Omental fat pad (tissue), 4 donors: ENCODE data around the gene NEK1. TPM values are rescaled to one million over a fixed set of nuclear protein-coding genes. Genes with fewer than 3 reads are reported as not detected.

Experiments
- ATAC-seq: fragments of 150-250 bp; one replicate; pipeline ENCODE4 v1.9.1; 2016; ENCODE audit warnings: mild to moderate bottlenecking, moderate library complexity; ENCODE audit not compliant: low FRiP score
- DNase-seq: peaks from one replicate; pipeline ENCODE4 v3.0.0-alpha.2; 2019; ENCODE audit warnings: low spot score
- CTCF ChIP-seq, 3 donors: fragments of 450-650 bp; IDR thresholded peaks; one replicate each; pipeline ENCODE4 v1.5.1; 2016 to 2017; ENCODE audit warnings: antibody characterized with exemption in 3 of 3, mild to moderate bottlenecking in 3 of 3, moderate library complexity in 2 of 3
- total RNA-seq, 4 donors: library from RNA; depleted of rRNA; stranded (reverse); fragments of >200 nt; gene quantifications; one replicate each; pipeline ENCODE4 v1.1.0, GENCODE V29; 2016

Gene NEK1
- 10 to 100 TPM in 2 of 4 donors, 1 to 10 TPM in 2; 7.0 to 13.4 (median 9.8) TPM for total RNA-seq

DNA sequence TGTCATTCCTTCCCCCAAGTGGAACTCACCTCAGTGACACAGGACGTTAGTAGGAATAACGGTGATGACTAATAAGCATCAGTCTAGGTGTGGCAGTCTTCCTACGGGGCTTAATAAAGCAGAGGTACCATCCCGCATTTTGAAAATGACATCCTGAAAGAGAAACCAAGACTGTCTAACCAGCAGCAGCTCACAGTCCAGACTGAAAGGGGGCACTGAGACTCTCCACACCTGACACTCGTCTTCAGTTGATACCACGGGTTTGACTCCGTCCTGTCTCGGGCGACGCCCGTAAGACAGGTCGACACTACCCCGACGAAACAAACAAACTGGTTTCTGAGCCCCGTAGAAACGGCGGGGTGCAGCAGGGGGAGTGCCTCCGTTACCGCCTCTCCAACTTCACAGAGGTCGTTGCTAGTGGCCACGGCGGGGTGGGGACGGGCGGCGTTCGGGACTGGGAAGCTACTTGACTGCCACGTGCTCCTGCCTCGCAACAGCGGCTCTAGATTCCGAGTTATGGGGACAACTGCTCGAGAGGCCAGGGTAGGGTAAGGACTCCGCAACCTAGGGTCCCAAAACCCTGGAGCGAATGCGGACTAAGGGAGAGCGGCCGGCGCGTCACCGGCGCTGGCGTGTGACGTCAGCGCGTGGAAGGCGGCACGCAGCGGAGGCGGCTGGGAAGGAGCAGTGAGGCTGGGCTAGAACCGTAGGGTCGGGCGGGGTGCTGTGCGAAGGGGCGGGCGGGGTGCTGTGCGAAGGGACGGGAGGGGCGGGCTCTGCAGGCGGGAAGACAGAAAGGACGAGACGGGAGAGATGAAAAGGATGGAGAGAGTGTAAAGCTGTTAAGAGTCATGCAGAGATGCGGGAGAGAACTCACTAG is at the start of gene NEK1:
Gene NEK1 (minus strand): TSS at position 593 of the 880 bp plus-strand sequence. CDS start 9,953 bp downstream, outside the sequence.
- TF ChIP-seq CTCF (IDR thresholded peaks at IDR 0.05) = no peak
- peak; percentile 98 for ATAC-seq
- peak; percentile 55 for DNase-seq

DNA sequence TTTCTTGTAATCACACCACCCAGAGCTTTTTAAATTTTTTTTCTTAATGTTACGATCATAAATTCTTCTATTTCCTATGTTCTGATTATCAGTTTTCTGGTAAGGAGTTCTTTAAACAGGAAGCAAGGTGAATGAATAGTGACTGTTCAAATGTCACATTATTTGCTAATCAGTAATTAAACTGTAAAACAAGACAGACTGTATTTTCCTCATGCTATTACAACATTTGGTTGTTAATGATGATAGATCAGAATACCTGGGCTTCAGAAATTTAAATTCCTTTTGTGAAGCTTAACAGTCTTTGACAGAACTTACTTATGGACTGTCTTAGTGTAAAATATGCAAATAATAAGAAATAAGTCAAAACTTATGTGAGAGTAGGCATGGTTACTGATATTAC is 49.4 kb upstream of the NEK1 start:
- ATAC-seq = no peak
- TF ChIP-seq CTCF (IDR thresholded peaks at IDR 0.05) = no peak
- no peak for DNase-seq

DNA sequence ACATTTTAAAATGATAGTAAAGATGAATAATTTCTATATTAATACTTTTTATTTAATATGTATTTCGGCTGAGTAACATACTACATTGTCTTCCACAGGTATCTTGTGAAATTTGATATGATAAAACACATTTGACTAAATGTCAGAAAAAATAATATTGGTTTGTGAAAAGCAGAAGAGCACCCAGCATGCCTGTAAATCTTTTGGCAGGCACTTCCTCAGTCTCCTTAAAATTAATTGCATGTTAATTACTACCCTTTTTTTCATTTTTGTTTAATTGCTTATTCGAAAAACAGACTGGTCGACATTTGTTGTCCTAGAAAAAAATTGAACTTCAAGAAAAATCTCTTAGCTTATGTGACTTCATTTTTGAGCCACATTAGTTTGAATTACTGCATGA is 48.5 kb upstream of the NEK1 start:
- TF ChIP-seq CTCF (IDR thresholded peaks at IDR 0.05) = no peak
- DNase-seq (no peak), ATAC-seq (no peak)

DNA sequence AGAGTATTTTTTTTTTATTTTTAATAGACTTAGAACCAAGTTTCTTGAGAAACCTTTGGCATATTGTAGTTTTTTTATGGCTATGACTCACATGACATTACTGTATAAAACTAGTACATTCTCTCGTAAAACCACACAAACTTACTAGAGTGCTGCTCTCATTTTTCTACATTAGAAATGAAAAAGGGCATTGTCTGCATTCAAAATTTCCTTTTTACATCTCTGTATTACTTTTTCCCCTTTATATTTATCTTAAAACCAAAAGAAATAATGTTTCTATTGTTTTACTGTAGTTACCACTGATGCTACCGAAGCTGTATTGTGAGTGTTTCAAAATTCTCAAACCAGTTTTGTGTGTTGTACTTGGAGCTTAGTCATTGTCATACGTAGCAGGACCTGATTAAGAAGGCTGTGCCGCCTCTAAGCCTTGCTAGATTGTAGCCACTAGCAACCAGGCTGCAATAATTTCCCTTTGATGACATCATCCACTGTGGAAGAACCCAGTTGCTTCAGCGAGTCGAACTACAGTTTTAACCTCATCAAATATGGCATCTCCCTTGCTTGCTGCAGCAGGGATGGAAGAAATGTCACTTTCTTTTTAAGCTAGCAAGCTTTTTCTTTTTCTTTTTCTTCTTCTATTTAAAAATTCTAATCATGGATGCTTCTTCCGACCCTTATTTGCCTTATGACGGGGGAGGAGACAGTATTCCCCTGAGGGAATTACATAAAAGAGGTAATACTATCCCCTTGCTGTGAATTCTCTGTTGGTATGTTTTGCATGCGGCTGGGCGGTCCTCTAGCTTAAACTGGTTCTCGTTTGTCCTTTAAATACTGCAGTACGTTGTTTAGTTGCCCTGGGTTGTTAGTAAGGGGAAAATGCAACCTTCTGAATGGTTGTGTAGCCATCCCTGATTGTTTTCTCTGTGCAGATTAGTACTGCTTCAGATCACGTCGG is 47.6 kb upstream of the NEK1 start:
- no peak for TF ChIP-seq CTCF (IDR thresholded peaks at IDR 0.05)
- DNase-seq = peak; percentile 31

DNA sequence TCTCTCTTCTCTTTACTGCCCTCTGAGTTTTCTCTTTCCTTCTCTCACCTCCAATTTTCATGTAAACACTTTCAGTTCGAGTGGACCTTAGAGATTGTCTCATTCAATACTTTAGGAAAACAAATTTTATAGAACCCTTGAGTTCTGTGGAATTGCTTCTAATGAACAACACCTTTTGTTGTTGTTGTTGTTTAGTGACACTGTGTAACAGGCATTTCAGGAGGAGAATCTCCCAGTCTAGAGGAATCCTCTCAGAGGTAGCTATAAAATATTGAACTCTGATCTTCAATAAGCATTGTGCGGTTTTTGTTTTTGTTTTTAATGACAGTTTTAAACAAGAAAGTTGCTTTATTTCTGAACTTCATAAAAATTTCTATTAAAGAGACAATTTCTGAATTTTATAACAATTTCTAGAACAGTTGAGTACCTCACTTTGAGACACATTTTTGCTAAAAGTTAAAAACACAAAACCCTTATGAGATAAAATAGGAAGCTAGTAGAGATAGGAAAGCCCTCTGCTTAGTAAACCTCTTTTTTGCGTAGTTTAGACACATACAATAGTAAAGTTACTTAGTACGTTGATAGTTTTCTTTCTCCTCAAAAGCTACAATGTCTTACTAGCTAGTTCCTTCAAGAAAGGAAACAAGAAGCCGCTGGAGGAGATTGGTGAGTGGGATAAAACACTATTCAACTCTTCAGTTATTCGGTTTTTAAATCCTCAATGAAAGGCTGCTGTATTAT is 46.8 kb upstream of the NEK1 start:
- ATAC-seq = no peak
- TF ChIP-seq CTCF (IDR thresholded peaks at IDR 0.05) = no peak

More for the DNA sequence above, 47.6 kb upstream of the NEK1 start:
- ATAC-seq = peak; percentile 100

GRCh38 chr4:169658196-169658595 is 45.8 kb upstream of the NEK1 start:
- ATAC-seq (no peak), DNase-seq (no peak)
- no peak for TF ChIP-seq CTCF (IDR thresholded peaks at IDR 0.05)

More for the DNA sequence above, 46.8 kb upstream of the NEK1 start:
- DNase-seq = no peak
